B cell (primary cell): ENCODE measurements around the gene BMERB1.

ENCODE experiments used
- CTCF ChIP-seq: fragments of 200-600 bp; IDR thresholded peaks from one replicate; pipeline ENCODE4 v1.8.0; 2022; ENCODE audit warnings: antibody characterized with exemption, mild to moderate bottlenecking
- EZH2 ChIP-seq: IDR thresholded peaks from 2 replicates; pipeline ENCODE4 v1.6.1; 2012; ENCODE audit warnings: borderline replicate concordance, low read depth, mild to moderate bottlenecking, moderate library complexity, low read length; ENCODE audit not compliant: insufficient read depth, poor library complexity, severe bottlenecking

GRCh38 chr16:15422222-15422621, 12.2 kb upstream of the BMERB1 start:
- no peak for TF ChIP-seq CTCF
- TF ChIP-seq EZH2: no peak
